Measurements from ENCODE around the gene C16orf89.

- TF ChIP-seq EZH2 (IDR thresholded peaks at IDR 0.05) = no peak
- no peak for TF ChIP-seq CTCF (IDR thresholded peaks at IDR 0.05)
Observed at GRCh38 chr16:5007256-5007655, 58.5 kb downstream of the C16orf89 start.

Data from neural progenitor cell (in vitro differentiated cells).